Lung (tissue), 12 donors: ENCODE measurements around the gene PCDH10. TPM values are rescaled to one million over a fixed set of nuclear protein-coding genes. Genes with fewer than 3 reads are reported as not detected.
"Not testable (repeated sequence)": the region's sequence is repeated elsewhere in the genome, so short reads cannot be mapped to it uniquely, and the experiment has no call there.

Experiments
- ATAC-seq: fragments of 200-7000 bp; cut with Tn5 transposase; one replicate; pipeline ENCODE4 v1.9.1; 2020; ENCODE audit warnings: moderate number of reproducible peaks; ENCODE audit not compliant: insufficient read depth, low FRiP score
- DNase-seq, 3 donors: peaks; one replicate each; pipeline ENCODE4 v3.0.0-alpha.2; 2013 to 2017
- H3K27ac ChIP-seq, 2 donors: one replicate each; pipeline ENCODE4 v1.5.1; 2013; ENCODE audit warnings: mild to moderate bottlenecking in 2 of 2, moderate library complexity in 2 of 2, control low read depth in 1 of 2, inconsistent platforms in 1 of 2, low read depth in 1 of 2, low read length in 1 of 2
- H3K27me3 ChIP-seq, 3 donors: one replicate each; pipeline ENCODE4 v1.5.1; 2013; ENCODE audit warnings: low read length in 2 of 3; ENCODE audit not compliant: control insufficient read depth in 3 of 3, insufficient read depth in 3 of 3
- H3K36me3 ChIP-seq, 4 donors: one replicate each; pipeline ENCODE4 v1.5.1; 2013; ENCODE audit warnings: low read length in 4 of 4, mild to moderate bottlenecking in 1 of 4, moderate library complexity in 1 of 4; ENCODE audit not compliant: control insufficient read depth in 4 of 4, insufficient read depth in 4 of 4
- H3K4me1 ChIP-seq, 5 donors: one replicate each; pipeline ENCODE4 v1.5.1; 2013; ENCODE audit warnings: low read length in 5 of 5, mild to moderate bottlenecking in 2 of 5, moderate library complexity in 1 of 5; ENCODE audit not compliant: control insufficient read depth in 5 of 5, insufficient read depth in 5 of 5
- H3K4me3 ChIP-seq: one replicate; pipeline ENCODE4 v1.5.1; 2013; ENCODE audit warnings: mild to moderate bottlenecking, control low read depth, moderate library complexity
- H3K9ac ChIP-seq, 2 donors: one replicate each; pipeline ENCODE4 v1.5.1; 2013; ENCODE audit warnings: low read length in 2 of 2, control low read depth in 1 of 2; ENCODE audit not compliant: insufficient read depth in 1 of 2
- H3K9me3 ChIP-seq, 4 donors: one replicate each; pipeline ENCODE4 v1.5.1; 2013; ENCODE audit warnings: low read length in 3 of 4, mild to moderate bottlenecking in 1 of 4, moderate library complexity in 1 of 4; ENCODE audit not compliant: control insufficient read depth in 4 of 4, insufficient read depth in 3 of 4
- WGBS, 2 donors: extraction: QIAGEN DNeasy Blood & Tissue Kit; methylation state at CpG; one replicate each; pipeline ENCODE4 v1.1.7; 2013; 5-methylcytosine and 5-hydroxymethylcytosine counted together
- polyA plus RNA-seq, 2 donors: library from polyadenylated mRNA; stranded (reverse); fragments of 200-250 nt; gene quantifications; one replicate each; pipeline ENCODE4 v1.2.1, GENCODE V29; 2013
- total RNA-seq, 2 donors: library from RNA; depleted of rRNA in 1 of 2; stranded (reverse); fragments of >200 nt in 1 of 2; gene quantifications; one replicate each; pipeline ENCODE4 v1.2.1, GENCODE V29; 2014 to 2021
- TF ChIP-seq, protein P1 (sequence below): IDR thresholded peaks from 2 replicates; pipeline ENCODE4 v1.5.1; 2012; ENCODE audit warnings: mild to moderate bottlenecking; ENCODE audit errors: control extremely low read depth, extremely low read depth
- donor health status: control.
- donor health status: control.
- donor health status: Bipolar disorder and iron deficiency.
- donor health status: healthy.
- donor health status: DM: yes; HTN: yes; CAD: no.

Gene PCDH10
- total and polyA plus RNA-seq, 4 donors, result 0.08 to 1.7 (median 0.68) TPM

DNA sequence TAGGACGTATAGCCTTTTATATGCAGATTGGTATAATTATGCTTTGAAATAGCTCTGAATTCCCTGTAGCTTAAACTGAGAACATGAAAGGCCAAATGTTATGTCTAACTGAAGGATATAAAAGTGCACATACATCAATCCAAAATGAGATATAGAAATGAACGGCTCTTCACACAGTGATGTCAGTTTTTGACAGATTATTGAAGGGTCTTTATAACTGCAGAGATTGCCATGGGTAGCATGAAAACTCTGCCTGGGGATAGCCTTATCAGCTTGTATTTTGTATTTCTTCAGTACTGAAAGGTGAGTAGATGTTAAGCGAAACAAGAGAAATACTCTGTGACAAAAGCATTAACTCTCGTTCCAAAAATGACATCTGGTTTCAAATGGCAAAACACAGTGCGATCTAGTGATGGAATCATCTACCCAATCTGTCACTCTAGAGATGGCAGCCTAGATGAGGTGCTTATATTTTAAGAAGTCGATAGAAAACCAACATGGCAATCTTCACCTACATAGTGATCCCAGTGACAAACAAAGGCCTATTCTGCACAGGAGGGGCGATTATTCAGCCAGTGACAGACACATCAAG, 59.7 kb downstream of the PCDH10 start:
- Histone ChIP-seq H3K9ac (no peak overlapping the region), H3K36me3 (no peaks in the 10 kb centered on the region), H3K9me3 (no peaks in the 10 kb centered on the region), H3K4me3 (no peak overlapping the region), H3K27me3 (no peaks in the 10 kb centered on the region), H3K4me1 (no peaks in the 10 kb centered on the region), H3K27ac (no peak overlapping the region)
- TF ChIP-seq, protein P1, sequence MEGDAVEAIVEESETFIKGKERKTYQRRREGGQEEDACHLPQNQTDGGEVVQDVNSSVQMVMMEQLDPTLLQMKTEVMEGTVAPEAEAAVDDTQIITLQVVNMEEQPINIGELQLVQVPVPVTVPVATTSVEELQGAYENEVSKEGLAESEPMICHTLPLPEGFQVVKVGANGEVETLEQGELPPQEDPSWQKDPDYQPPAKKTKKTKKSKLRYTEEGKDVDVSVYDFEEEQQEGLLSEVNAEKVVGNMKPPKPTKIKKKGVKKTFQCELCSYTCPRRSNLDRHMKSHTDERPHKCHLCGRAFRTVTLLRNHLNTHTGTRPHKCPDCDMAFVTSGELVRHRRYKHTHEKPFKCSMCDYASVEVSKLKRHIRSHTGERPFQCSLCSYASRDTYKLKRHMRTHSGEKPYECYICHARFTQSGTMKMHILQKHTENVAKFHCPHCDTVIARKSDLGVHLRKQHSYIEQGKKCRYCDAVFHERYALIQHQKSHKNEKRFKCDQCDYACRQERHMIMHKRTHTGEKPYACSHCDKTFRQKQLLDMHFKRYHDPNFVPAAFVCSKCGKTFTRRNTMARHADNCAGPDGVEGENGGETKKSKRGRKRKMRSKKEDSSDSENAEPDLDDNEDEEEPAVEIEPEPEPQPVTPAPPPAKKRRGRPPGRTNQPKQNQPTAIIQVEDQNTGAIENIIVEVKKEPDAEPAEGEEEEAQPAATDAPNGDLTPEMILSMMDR, result no peak
- DNase-seq, result no peak
- ATAC-seq, result no peak
- WGBS, 2 donors, result 89 to 91% methylated on average over 7 of the region's 7 CpGs

- no peaks in the 10 kb centered on the region for H3K4me1 ChIP-seq
- H3K9ac ChIP-seq, result no peak overlapping the region
- TF ChIP-seq, protein P1, result no peak
- no peak for ATAC-seq
- H3K27me3 ChIP-seq, result no peaks in the 10 kb centered on the region
- no peak overlapping the region for H3K27ac ChIP-seq
- no peaks in the 10 kb centered on the region for H3K36me3 ChIP-seq
- H3K4me3 ChIP-seq, result no peak overlapping the region
- H3K9me3 ChIP-seq, result peaks cover 0 to 4% (median 0%) of the 10 kb centered on the region in 4 donors
- no peak for DNase-seq
- WGBS, 2 donors, result 93 to 95% methylated on average over 6 of the region's 6 CpGs
These were observed 84.8 kb downstream of the PCDH10 start for GRCh38 chr4:133233922-133234321.

- not testable (repeated sequence) for H3K36me3 ChIP-seq, H3K9ac ChIP-seq, H3K27me3 ChIP-seq, H3K9me3 ChIP-seq, H3K4me3 ChIP-seq, H3K27ac ChIP-seq, DNase-seq, H3K4me1 ChIP-seq, ATAC-seq
- WGBS, 2 donors, result 89 to 92% methylated on average over 14 to 30 of the region's 30 CpGs
These were observed 91.4 kb downstream of the PCDH10 start for GRCh38 chr4:133240451-133240850.
